ENCODE data around the gene MRPS27.

GRCh38 chr5:72202331-72202825, 117.7 kb downstream of the MRPS27 start:
- TF ChIP-seq CTCF (IDR thresholded peaks at IDR 0.05; ENCODE audit: insufficient read depth, low read length) = no peak
- no peak for TF ChIP-seq POLR2AphosphoS5 (IDR thresholded peaks at IDR 0.05; ENCODE audit: low read depth)
- TF ChIP-seq GABPA (IDR thresholded peaks at IDR 0.05; ENCODE audit: low read depth) = no peak
